A673 (cell line): ENCODE data around the gene NTRK3.

Experiments used
- EZH2 ChIP-seq: fragments of 200-600 bp; sonication (generic); IDR thresholded peaks from 2 replicates; pipeline ENCODE4 v1.6.1; 2017; ENCODE audit warnings: borderline replicate concordance, low read depth, mild to moderate bottlenecking, mixed read lengths, antibody characterized with exemption, low read length; ENCODE audit not compliant: poor library complexity, severe bottlenecking
- TF ChIP-seq, protein P1 (sequence below): fragments of 300-800, 200-600 bp; sonication (generic); conservative IDR thresholded peaks from 2 replicates; pipeline ENCODE4 v1.5.1; 2017; ENCODE audit warnings: low read depth, mild to moderate bottlenecking, antibody characterized with exemption, low read length, moderate library complexity, mixed read lengths

DNA sequence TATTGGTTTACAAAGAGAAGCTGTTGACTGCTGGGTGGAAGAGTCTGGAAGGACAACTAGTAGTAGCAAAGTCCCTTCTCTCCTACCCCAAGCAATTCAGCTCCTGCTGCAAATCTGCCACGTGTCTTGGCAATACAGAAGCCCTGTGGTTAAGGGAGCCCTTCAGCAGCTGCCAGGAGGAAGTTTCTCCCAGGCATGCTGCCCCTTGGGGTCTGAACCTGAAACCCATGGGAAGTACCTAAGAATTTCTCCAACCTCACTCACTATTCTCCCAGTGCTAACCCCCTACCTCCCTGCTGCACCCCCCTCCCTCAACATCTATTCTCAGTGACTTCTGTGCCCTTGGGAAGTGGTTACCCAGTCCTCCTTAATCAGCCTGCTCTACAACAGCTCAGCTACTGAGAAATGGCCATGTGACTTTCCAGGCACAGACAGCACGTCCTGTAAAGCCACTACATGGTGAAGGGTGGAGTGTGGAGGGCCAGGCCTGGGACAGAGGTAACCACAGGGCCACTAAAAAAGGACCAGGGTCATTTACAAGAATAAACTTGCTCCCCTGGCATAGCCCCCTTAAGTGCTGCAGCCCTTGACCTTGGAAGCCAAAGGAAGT, 316.6 kb downstream of the NTRK3 start:
- TF ChIP-seq, protein P1, sequence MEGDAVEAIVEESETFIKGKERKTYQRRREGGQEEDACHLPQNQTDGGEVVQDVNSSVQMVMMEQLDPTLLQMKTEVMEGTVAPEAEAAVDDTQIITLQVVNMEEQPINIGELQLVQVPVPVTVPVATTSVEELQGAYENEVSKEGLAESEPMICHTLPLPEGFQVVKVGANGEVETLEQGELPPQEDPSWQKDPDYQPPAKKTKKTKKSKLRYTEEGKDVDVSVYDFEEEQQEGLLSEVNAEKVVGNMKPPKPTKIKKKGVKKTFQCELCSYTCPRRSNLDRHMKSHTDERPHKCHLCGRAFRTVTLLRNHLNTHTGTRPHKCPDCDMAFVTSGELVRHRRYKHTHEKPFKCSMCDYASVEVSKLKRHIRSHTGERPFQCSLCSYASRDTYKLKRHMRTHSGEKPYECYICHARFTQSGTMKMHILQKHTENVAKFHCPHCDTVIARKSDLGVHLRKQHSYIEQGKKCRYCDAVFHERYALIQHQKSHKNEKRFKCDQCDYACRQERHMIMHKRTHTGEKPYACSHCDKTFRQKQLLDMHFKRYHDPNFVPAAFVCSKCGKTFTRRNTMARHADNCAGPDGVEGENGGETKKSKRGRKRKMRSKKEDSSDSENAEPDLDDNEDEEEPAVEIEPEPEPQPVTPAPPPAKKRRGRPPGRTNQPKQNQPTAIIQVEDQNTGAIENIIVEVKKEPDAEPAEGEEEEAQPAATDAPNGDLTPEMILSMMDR = no peak
- TF ChIP-seq EZH2 = no peak
